Measurements from ENCODE around the gene CKAP4.

CKAP4 gene

GRCh38 chr12:106274012-106274411 is 26.2 kb upstream of the CKAP4 start:
- no peak for DNase-seq

- no peak for DNase-seq
These were observed 25.7 kb upstream of the CKAP4 start for GRCh38 chr12:106273491-106273890.

- no peak for DNase-seq
These were observed 24.0 kb upstream of the CKAP4 start for GRCh38 chr12:106271575-106272505.

- DNase-seq: no peak
These were observed 21.4 kb upstream of the CKAP4 start for GRCh38 chr12:106269150-106269771.

- DNase-seq: peak; percentile 10
These were observed 19.7 kb upstream of the CKAP4 start for GRCh38 chr12:106267535-106267934.

GRCh38 chr12:106265116-106265515 is 17.3 kb upstream of the CKAP4 start:
- DNase-seq: no peak

- DNase-seq: no peak
These were observed 11.1 kb upstream of the CKAP4 start for GRCh38 chr12:106258935-106259334.

- DNase-seq: no peak
These were observed 10.4 kb upstream of the CKAP4 start for GRCh38 chr12:106258226-106258625.

- DNase-seq: no peak
These were observed 8.7 kb upstream of the CKAP4 start for GRCh38 chr12:106256524-106256923.

- no peak for DNase-seq
These were observed 8.1 kb upstream of the CKAP4 start for GRCh38 chr12:106255952-106256351.

- no peak for DNase-seq
These were observed 7.7 kb upstream of the CKAP4 start for GRCh38 chr12:106255493-106255892.

- DNase-seq: no peak
These were observed 6.9 kb upstream of the CKAP4 start for GRCh38 chr12:106254724-106255123.

- DNase-seq: no peak
These were observed 4.0 kb upstream of the CKAP4 start for GRCh38 chr12:106251631-106252455.

GRCh38 chr12:106249411-106250135 is 1.8 kb upstream of the CKAP4 start:
- DNase-seq: no peak

- DNase-seq: peak; percentile 21
These were observed 1.1 kb upstream of the CKAP4 start for GRCh38 chr12:106248846-106249371.

GRCh38 chr12:106248312-106248845 is 559 bp upstream of the CKAP4 start:
- no peak for DNase-seq

- peak; percentile 34 for DNase-seq
These were observed 738 bp downstream of the CKAP4 start for GRCh38 chr12:106246891-106247673.

GRCh38 chr12:106245767-106246166 is 2.1 kb downstream of the CKAP4 start:
- no peak for DNase-seq

- no peak for DNase-seq
These were observed 4.2 kb downstream of the CKAP4 start for GRCh38 chr12:106243620-106244019.

- DNase-seq: no peak
These were observed 7.0 kb downstream of the CKAP4 start for GRCh38 chr12:106240821-106241220.

- no peak for DNase-seq
These were observed 7.9 kb downstream of the CKAP4 start for GRCh38 chr12:106239951-106240335.
